Trophoblast cell (in vitro differentiated cells and primary cell): ENCODE data around the gene GPR146.

ENCODE experiments used
- DNase-seq, 2 donors: peaks; one replicate each; pipeline ENCODE4 v3.0.0-alpha.2; 2016
- H2AFZ ChIP-seq: 2 replicates; pipeline ENCODE4 v1.6.1; 2013; ENCODE audit warnings: low read length, moderate library complexity, mild to moderate bottlenecking; ENCODE audit not compliant: insufficient read depth, poor library complexity
- H2AK5ac ChIP-seq: 2 replicates; pipeline ENCODE4 v1.6.1; 2013; ENCODE audit warnings: mild to moderate bottlenecking, low read length
- H2BK120ac ChIP-seq: 2 replicates; pipeline ENCODE4 v1.6.1; 2013; ENCODE audit warnings: low read length, mild to moderate bottlenecking, moderate library complexity; ENCODE audit not compliant: insufficient read depth, poor library complexity
- H2BK12ac ChIP-seq: 2 replicates; pipeline ENCODE4 v1.6.1; 2013; ENCODE audit warnings: mild to moderate bottlenecking, low read length, moderate library complexity
- H2BK5ac ChIP-seq: 2 replicates; pipeline ENCODE4 v1.6.1; 2013; ENCODE audit warnings: low read length, low read depth, moderate library complexity, mild to moderate bottlenecking; ENCODE audit not compliant: poor library complexity
- H3K14ac ChIP-seq: 2 replicates; pipeline ENCODE4 v1.6.1; 2013; ENCODE audit warnings: mild to moderate bottlenecking, low read length
- H3K18ac ChIP-seq: 2 replicates; pipeline ENCODE4 v1.6.1; 2013; ENCODE audit warnings: mild to moderate bottlenecking, low read length
- H3K23ac ChIP-seq: 2 replicates; pipeline ENCODE4 v1.6.1; 2013; ENCODE audit warnings: low read length
- H3K27ac ChIP-seq: 2 replicates; pipeline ENCODE4 v1.5.1; 2013; ENCODE audit warnings: low read depth, mild to moderate bottlenecking, inconsistent platforms, low read length, moderate library complexity
- H3K27me3 ChIP-seq: 2 replicates; pipeline ENCODE4 v1.6.1; 2013; ENCODE audit warnings: inconsistent platforms, mild to moderate bottlenecking, low read length, moderate library complexity; ENCODE audit not compliant: insufficient read depth
- H3K36me3 ChIP-seq, 2 experiments: 1 replicate in 1 of 2; 2 replicates in 1 of 2; pipeline ENCODE4 v1.6.1; 2013; ENCODE audit warnings: low read length in 2 of 2, mild to moderate bottlenecking in 2 of 2, moderate library complexity in 1 of 2; ENCODE audit not compliant: insufficient read depth in 2 of 2, control insufficient read depth in 1 of 2
- H3K4ac ChIP-seq: 2 replicates; pipeline ENCODE4 v1.6.1; 2013; ENCODE audit warnings: low read depth, mild to moderate bottlenecking, low read length, moderate library complexity
- H3K4me1 ChIP-seq, 2 experiments: 1 replicate in 1 of 2; 2 replicates in 1 of 2; pipeline ENCODE4 v1.6.1; 2013; ENCODE audit warnings: low read length in 2 of 2, mild to moderate bottlenecking in 2 of 2, moderate library complexity in 1 of 2; ENCODE audit not compliant: insufficient read depth in 2 of 2, control insufficient read depth in 1 of 2
- H3K4me2 ChIP-seq: 2 replicates; pipeline ENCODE4 v1.6.1; 2013; ENCODE audit warnings: inconsistent platforms, mild to moderate bottlenecking, low read length, moderate library complexity
- H3K4me3 ChIP-seq: 2 replicates; pipeline ENCODE4 v1.5.1; 2013; ENCODE audit warnings: mild to moderate bottlenecking, low read depth, low read length, inconsistent platforms
- H3K79me1 ChIP-seq: one replicate; pipeline ENCODE4 v1.6.1; 2013; ENCODE audit warnings: low read length
- H3K79me2 ChIP-seq: 2 replicates; pipeline ENCODE4 v1.6.1; 2013; ENCODE audit warnings: low read length, mild to moderate bottlenecking; ENCODE audit not compliant: control insufficient read depth, insufficient read depth, poor library complexity
- H3K9ac ChIP-seq: 2 replicates; pipeline ENCODE4 v1.6.1; 2013; ENCODE audit warnings: mild to moderate bottlenecking, low read length
- H3K9me3 ChIP-seq: 2 replicates; pipeline ENCODE4 v1.6.1; 2013; ENCODE audit warnings: low read depth, mild to moderate bottlenecking, control low read depth, inconsistent platforms, low read length; ENCODE audit not compliant: insufficient read depth
- H4K12ac ChIP-seq: 2 replicates; pipeline ENCODE4 v1.6.1; 2013; ENCODE audit warnings: low read depth, mild to moderate bottlenecking, low read length, moderate library complexity
- H4K8ac ChIP-seq: 2 replicates; pipeline ENCODE4 v1.6.1; 2013; ENCODE audit warnings: low read depth, mild to moderate bottlenecking, low read length, moderate library complexity
- H4K91ac ChIP-seq: one replicate; pipeline ENCODE4 v1.6.1; 2013; ENCODE audit warnings: low read depth, mild to moderate bottlenecking, low read length, moderate library complexity
- WGBS: extraction: QIAGEN DNeasy Blood & Tissue Kit; methylation state at CpG from one replicate; pipeline ENCODE4 v1.1.7; 2013; ENCODE audit warnings: missing lambda C conversion rate; ENCODE audit not compliant: insufficient read length, insufficient coverage; ENCODE audit errors: extremely low coverage; 5-methylcytosine and 5-hydroxymethylcytosine counted together

Gene GPR146

DNA sequence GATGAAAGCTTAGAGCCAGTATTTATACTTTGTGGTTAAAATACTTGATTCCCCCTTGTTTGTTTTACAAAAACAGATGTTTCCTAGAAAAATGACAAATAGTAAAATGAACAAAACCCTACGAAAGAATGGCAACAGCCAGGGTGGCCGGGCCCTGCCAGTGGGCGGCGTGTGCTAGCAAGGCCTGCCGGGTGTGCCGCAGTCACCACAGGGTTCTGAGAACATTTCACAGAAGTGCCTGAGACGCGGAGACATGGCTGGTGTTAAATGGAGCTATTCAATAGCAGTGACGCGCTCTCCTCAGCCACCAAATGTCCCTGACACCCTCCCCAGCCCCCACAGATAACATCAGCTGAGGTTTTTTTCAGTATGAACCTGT lies 14.5 kb downstream of the GPR146 start:
- H2BK120ac ChIP-seq: no peak overlapping the region
- no peak overlapping the region for H3K23ac ChIP-seq
- no peak overlapping the region for H4K91ac ChIP-seq
- H3K9me3 ChIP-seq: peaks cover 3% of the 10 kb centered on the region
- H2BK5ac ChIP-seq: no peak overlapping the region
- no CpG with 5 or more reads among the region's 10 CpGs for WGBS
- H2AFZ ChIP-seq: no peak overlapping the region
- no peak overlapping the region for H3K9ac ChIP-seq
- no peak overlapping the region for H4K8ac ChIP-seq
- no peak for DNase-seq
- no peak overlapping the region for H3K4me2 ChIP-seq
- H3K27ac ChIP-seq: no peak overlapping the region
- H2BK12ac ChIP-seq: no peak overlapping the region
- H4K12ac ChIP-seq: no peak overlapping the region
- peaks cover 4 to 9% of the 10 kb centered on the region in 2 experiments for H3K36me3 ChIP-seq
- H3K4me3 ChIP-seq: no peak overlapping the region
- no peak overlapping the region for H3K18ac ChIP-seq
- H3K79me1 ChIP-seq: peaks cover 3% of the 10 kb centered on the region
- H3K79me2 ChIP-seq: no peaks in the 10 kb centered on the region
- H2AK5ac ChIP-seq: no peak overlapping the region
- H3K27me3 ChIP-seq: no peaks in the 10 kb centered on the region
- H3K4me1 ChIP-seq: peaks cover 8 to 14% of the 10 kb centered on the region in 2 experiments
- H3K4ac ChIP-seq: no peak overlapping the region
- H3K14ac ChIP-seq: no peak overlapping the region

DNA sequence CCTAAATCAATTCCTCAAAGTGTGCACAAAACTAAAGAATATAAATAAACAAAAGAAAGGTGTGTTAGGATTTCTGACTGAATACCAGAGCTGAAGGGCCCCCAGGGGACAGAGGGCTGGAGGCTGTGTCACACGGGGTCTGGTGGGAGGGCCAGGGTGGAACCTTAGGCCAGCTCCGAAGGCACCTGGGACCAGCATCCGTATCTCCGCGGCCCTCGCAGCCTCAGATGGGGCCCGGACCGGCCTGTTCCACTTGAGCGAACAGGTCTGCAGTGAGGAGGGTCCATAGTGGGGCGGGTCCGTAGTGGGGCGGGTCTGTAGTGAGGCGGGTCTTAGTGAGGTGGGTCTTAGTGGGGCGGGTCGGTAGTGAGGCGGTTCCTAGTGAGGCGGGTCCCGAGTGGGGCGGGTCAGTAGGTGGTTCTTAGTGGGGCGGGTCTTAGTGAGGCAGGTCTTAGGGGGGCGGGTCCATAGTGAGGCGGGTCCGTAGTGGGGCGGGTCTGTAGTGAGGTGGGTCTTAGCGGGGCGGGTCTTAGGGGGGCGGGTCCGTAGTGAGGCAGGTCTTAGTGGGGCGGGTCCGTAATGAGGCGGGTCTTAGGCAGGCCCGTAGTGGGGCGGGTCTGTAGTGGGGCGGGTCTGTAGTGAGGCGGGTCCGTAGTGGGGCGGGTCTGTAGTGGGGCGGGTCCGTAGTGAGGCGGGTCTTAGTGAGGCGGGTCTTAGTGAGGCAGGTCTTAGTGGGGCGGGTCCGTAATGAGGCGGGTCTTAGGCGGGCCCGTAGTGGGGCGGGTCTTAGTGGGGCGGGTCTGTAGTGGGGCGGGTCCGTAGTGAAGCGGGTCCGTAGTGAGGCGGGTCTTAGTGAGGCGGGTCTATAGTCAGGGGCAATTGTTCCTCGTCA lies 15.1 kb downstream of the GPR146 start:
- Histone ChIP-seq H3K9me3 (peaks cover 3% of the 10 kb centered on the region), H2BK12ac (no peak overlapping the region), H3K14ac (no peak overlapping the region), H2AK5ac (no peak overlapping the region), H4K8ac (no peak overlapping the region), H4K91ac (no peak overlapping the region), H3K18ac (no peak overlapping the region), H3K27me3 (no peaks in the 10 kb centered on the region), H3K4me2 (peak overlapping the region; percentile 36), H3K9ac (no peak overlapping the region), H3K4me1 (peaks cover 8 to 11% of the 10 kb centered on the region in 2 experiments), H3K27ac (no peak overlapping the region), H3K4ac (no peak overlapping the region), H2BK5ac (no peak overlapping the region), H3K36me3 (peaks cover 4 to 9% of the 10 kb centered on the region in 2 experiments), H2BK120ac (no peak overlapping the region), H3K23ac (no peak overlapping the region), H3K79me2 (no peaks in the 10 kb centered on the region), H4K12ac (no peak overlapping the region), H3K4me3 (peak overlapping the region; percentile 37), H2AFZ (no peak overlapping the region), H3K79me1 (peaks cover 3% of the 10 kb centered on the region)
- peak; percentile 93 to 95 for DNase-seq
- WGBS: no CpG with 5 or more reads among the region's 55 CpGs

DNA sequence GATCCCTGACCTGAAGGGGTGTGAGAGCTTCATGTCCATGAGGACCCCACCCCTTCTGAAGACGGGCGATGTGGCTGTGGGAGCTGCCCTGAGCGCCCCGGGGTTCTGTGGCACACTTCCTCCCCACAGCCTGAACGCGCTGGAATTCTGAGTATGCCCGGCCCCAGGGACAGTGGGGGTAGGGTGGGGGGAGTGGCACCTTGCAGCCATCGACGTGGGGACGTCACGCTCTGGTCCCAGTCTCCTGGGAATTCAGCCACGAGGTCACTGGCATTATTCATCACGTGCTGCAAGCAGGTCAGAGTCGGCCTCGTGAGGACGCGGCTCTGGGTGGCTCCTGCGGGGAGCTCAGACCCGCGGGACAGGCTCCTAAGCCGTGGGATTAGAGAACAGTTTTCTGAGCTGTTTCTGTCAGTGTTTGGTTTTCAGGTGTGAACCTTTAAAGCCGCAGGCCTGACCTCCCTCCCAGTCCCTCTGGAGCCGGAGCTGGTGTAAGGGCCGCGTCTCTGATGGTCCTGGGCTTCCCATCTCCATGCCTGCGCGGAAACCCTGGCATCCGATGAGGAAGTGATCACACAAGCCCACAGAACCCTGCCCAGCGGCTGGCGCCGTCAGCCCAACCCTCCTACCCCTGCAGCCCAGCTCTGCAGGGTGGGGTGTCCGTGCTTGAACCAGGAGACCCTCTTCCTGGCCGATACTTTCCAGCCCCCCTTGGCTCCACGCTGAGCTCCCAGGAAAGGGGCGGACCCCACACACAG lies 16.1 kb downstream of the GPR146 start:
- no peak overlapping the region for H3K14ac ChIP-seq

GRCh38 chr7:1061180-1061579 lies 16.8 kb downstream of the GPR146 start:
- H4K8ac ChIP-seq: no peak overlapping the region
- no peak overlapping the region for H2AFZ ChIP-seq
- no peaks in the 10 kb centered on the region for H3K27me3 ChIP-seq
- H3K4me3 ChIP-seq: no peak overlapping the region
- no peak overlapping the region for H2BK5ac ChIP-seq
- H3K27ac ChIP-seq: no peak overlapping the region
- H3K79me1 ChIP-seq: peaks cover 3% of the 10 kb centered on the region
- no peak overlapping the region for H2BK120ac ChIP-seq
- no peaks in the 10 kb centered on the region for H3K79me2 ChIP-seq
- DNase-seq: no peak
- no peak overlapping the region for H3K14ac ChIP-seq
- H3K4ac ChIP-seq: no peak overlapping the region
- no CpG with 5 or more reads among the region's 9 CpGs for WGBS
- H4K91ac ChIP-seq: peak overlapping the region; percentile 8
- peaks cover 4 to 6% of the 10 kb centered on the region in 2 experiments for H3K36me3 ChIP-seq
- H3K4me2 ChIP-seq: no peak overlapping the region
- H3K23ac ChIP-seq: no peak overlapping the region
- peaks cover 3% of the 10 kb centered on the region for H3K9me3 ChIP-seq
- no peak overlapping the region for H3K9ac ChIP-seq
- no peak overlapping the region for H3K18ac ChIP-seq
- H3K4me1 ChIP-seq: peaks cover 8 to 13% of the 10 kb centered on the region in 2 experiments
- no peak overlapping the region for H2AK5ac ChIP-seq
- H2BK12ac ChIP-seq: no peak overlapping the region
- H4K12ac ChIP-seq: no peak overlapping the region

More for the DNA sequence above, 16.1 kb downstream of the GPR146 start:
- Histone ChIP-seq H2AK5ac (peak overlapping the region; percentile 21), H3K36me3 (peaks cover 4 to 6% of the 10 kb centered on the region in 2 experiments), H3K23ac (no peak overlapping the region), H3K79me2 (no peaks in the 10 kb centered on the region), H2AFZ (peak overlapping the region; percentile 30), H3K9ac (no peak overlapping the region), H3K18ac (peak overlapping the region; percentile 57), H4K91ac (peak overlapping the region; percentile 50), H3K9me3 (peaks cover 3% of the 10 kb centered on the region), H3K4me3 (no peak overlapping the region), H3K27me3 (no peaks in the 10 kb centered on the region), H3K27ac (no peak overlapping the region), H3K4me1 (peaks cover 8 to 10% of the 10 kb centered on the region in 2 experiments), H3K79me1 (peaks cover 3% of the 10 kb centered on the region), H2BK120ac (no peak overlapping the region), H4K12ac (no peak overlapping the region), H3K4me2 (peak overlapping the region; percentile 36), H2BK5ac (no peak overlapping the region), H2BK12ac (no peak overlapping the region), H3K4ac (no peak overlapping the region), H4K8ac (peak overlapping the region; percentile 18)
- DNase-seq: peak; percentile 51 to 57
- WGBS: no CpG with 5 or more reads among the region's 35 CpGs
